22Rv1 (cell line): ENCODE data around the gene NUP93.

Source experiments
- CTCF ChIP-seq: fragments of 450-650 bp; IDR thresholded peaks from 2 replicates; pipeline ENCODE4 v1.5.1; 2017; ENCODE audit warnings: mild to moderate bottlenecking
- ZFX ChIP-seq: fragments of 450-650 bp; IDR thresholded peaks from 2 replicates; pipeline ENCODE4 v1.6.1; 2017; ENCODE audit warnings: antibody characterized with exemption, borderline replicate concordance

DNA sequence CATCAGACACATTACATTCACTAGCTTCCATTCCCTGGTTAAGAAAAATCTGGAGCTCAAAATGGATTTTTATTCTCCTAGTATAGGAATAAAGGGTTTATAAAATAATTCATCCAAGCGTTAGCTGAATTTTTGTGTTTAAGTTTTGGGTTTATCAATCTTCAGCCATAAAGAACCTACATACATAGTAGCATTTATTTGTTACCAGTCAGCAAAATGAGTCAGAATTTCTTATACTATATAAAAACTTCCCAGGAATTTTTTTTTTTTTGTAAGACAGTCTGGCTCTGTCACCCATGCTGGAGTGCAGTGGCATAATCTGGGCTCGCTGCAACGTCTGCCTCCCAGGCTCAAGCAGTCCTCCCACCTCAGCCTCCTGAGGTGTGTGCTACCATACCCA, 94.9 kb downstream of the NUP93 start:
- TF ChIP-seq CTCF (no peak), ZFX (no peak)
